Measurements from ENCODE around the gene TIMMDC1. TPM values are rescaled to one million over a fixed set of nuclear protein-coding genes. Genes with fewer than 3 reads are reported as not detected.

TIMMDC1 gene
- total RNA-seq, 4 donors from 2014 or later = 34.2 to 78.5 (median 48.6) TPM

- 91 to 97% methylated on average over 1 of the region's 1 CpG for WGBS, 2 donors
- intact Hi-C loops (cut with DNase I) = no loop called here
These were observed 40.4 kb downstream of the TIMMDC1 start for GRCh38 chr3:119538772-119539171.

GRCh38 chr3:119541547-119541946, 43.2 kb downstream of the TIMMDC1 start:
- H3K36me3 ChIP-seq = no peaks in the 10 kb centered on the region
- TF ChIP-seq, protein P1, sequence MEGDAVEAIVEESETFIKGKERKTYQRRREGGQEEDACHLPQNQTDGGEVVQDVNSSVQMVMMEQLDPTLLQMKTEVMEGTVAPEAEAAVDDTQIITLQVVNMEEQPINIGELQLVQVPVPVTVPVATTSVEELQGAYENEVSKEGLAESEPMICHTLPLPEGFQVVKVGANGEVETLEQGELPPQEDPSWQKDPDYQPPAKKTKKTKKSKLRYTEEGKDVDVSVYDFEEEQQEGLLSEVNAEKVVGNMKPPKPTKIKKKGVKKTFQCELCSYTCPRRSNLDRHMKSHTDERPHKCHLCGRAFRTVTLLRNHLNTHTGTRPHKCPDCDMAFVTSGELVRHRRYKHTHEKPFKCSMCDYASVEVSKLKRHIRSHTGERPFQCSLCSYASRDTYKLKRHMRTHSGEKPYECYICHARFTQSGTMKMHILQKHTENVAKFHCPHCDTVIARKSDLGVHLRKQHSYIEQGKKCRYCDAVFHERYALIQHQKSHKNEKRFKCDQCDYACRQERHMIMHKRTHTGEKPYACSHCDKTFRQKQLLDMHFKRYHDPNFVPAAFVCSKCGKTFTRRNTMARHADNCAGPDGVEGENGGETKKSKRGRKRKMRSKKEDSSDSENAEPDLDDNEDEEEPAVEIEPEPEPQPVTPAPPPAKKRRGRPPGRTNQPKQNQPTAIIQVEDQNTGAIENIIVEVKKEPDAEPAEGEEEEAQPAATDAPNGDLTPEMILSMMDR (IDR thresholded peaks at IDR 0.05) = no peak
- TF ChIP-seq POLR2A (IDR thresholded peaks at IDR 0.05) = no peak
- H3K4me1 ChIP-seq = no peaks in the 10 kb centered on the region
- intact Hi-C loops (cut with DNase I) = no loop called here
- H3K27me3 ChIP-seq = no peaks in the 10 kb centered on the region
- no peak overlapping the region for H3K27ac ChIP-seq
- H3K4me3 ChIP-seq (replicated peaks in 1 of 3) = no peak overlapping the region
- DNase-seq = no peak
- 80 to 86% methylated on average over 3 of the region's 3 CpGs for WGBS, 2 donors
- no peaks in the 10 kb centered on the region for H3K9me3 ChIP-seq

More at GRCh38 chr3:119538772-119539171, 40.4 kb downstream of the TIMMDC1 start:
- Histone ChIP-seq H3K4me1 (no peaks in the 10 kb centered on the region), H3K36me3 (no peaks in the 10 kb centered on the region), H3K4me3 (replicated peaks in 1 of 3) (no peak overlapping the region), H3K27ac (no peak overlapping the region), H3K27me3 (no peaks in the 10 kb centered on the region), H3K9me3 (no peaks in the 10 kb centered on the region)
- no peak for DNase-seq
- TF ChIP-seq, protein P1 (IDR thresholded peaks at IDR 0.05) = no peak
- TF ChIP-seq POLR2A (IDR thresholded peaks at IDR 0.05) = no peak

GRCh38 chr3:119542168-119542767, 43.9 kb downstream of the TIMMDC1 start:
- WGBS, 2 donors = 88% methylated on average over 2 of the region's 2 CpGs
- intact Hi-C loops (cut with DNase I) = no loop called here
- DNase-seq = no peak
- no peaks in the 10 kb centered on the region for H3K36me3 ChIP-seq
- H3K4me1 ChIP-seq = no peaks in the 10 kb centered on the region
- H3K27me3 ChIP-seq = no peaks in the 10 kb centered on the region
- no peak overlapping the region for H3K27ac ChIP-seq
- no peaks in the 10 kb centered on the region for H3K9me3 ChIP-seq
- TF ChIP-seq, protein P1 (IDR thresholded peaks at IDR 0.05) = no peak
- no peak for TF ChIP-seq POLR2A (IDR thresholded peaks at IDR 0.05)
- H3K4me3 ChIP-seq (replicated peaks in 1 of 3) = no peak overlapping the region

- no peaks in the 10 kb centered on the region for H3K4me1 ChIP-seq
- intact Hi-C loops (cut with DNase I) = no loop called here
These were observed 44.8 kb downstream of the TIMMDC1 start for GRCh38 chr3:119543147-119543546.

GRCh38 chr3:119547227-119547626, 48.9 kb downstream of the TIMMDC1 start:
- Histone ChIP-seq H3K36me3 (no peaks in the 10 kb centered on the region), H3K27ac (no peak overlapping the region), H3K4me3 (replicated peaks in 1 of 3) (no peak overlapping the region), H3K27me3 (no peaks in the 10 kb centered on the region), H3K9me3 (no peaks in the 10 kb centered on the region), H3K4me1 (no peaks in the 10 kb centered on the region)
- TF ChIP-seq POLR2A (IDR thresholded peaks at IDR 0.05) = no peak
- TF ChIP-seq, protein P1 (IDR thresholded peaks at IDR 0.05) = no peak
- 95 to 97% methylated on average over 1 of the region's 1 CpG for WGBS, 2 donors
- DNase-seq = no peak
- intact Hi-C loops (cut with DNase I) = no loop called here

More at GRCh38 chr3:119543147-119543546, 44.8 kb downstream of the TIMMDC1 start:
- Histone ChIP-seq H3K4me3 (replicated peaks in 1 of 3) (no peak overlapping the region), H3K9me3 (no peaks in the 10 kb centered on the region), H3K27ac (no peak overlapping the region), H3K36me3 (no peaks in the 10 kb centered on the region), H3K27me3 (no peaks in the 10 kb centered on the region)
- 92 to 94% methylated on average over 7 of the region's 7 CpGs for WGBS, 2 donors
- no peak for DNase-seq
- TF ChIP-seq, protein P1 (IDR thresholded peaks at IDR 0.05) = no peak
- no peak for TF ChIP-seq POLR2A (IDR thresholded peaks at IDR 0.05)
